Small intestine (tissue), 7 donors: ENCODE data around the gene TOB1. TPM values are rescaled to one million over a fixed set of nuclear protein-coding genes. Genes with fewer than 3 reads are reported as not detected.
A peak's percentile ranks its signal among the peaks of the same experiment; 100 is the strongest.

ENCODE experiments used
- DNase-seq, 2 donors: peaks; one replicate each; pipeline versions ENCODE4 v3.0.0 to v3.0.0-alpha.2; 2013
- FAIRE-seq: peaks from 2 replicates; lab custom pipeline; 2012; peaks lifted over from hg19 to GRCh38; lab: Jason Lieb, UNC
- H3K27ac ChIP-seq, 3 donors: one replicate each; pipeline ENCODE4 v1.5.1; 2013; ENCODE audit warnings: low read length in 2 of 3, mild to moderate bottlenecking in 2 of 3, control low read depth in 1 of 3, inconsistent platforms in 1 of 3, low read depth in 1 of 3, moderate library complexity in 1 of 3
- H3K27me3 ChIP-seq, 3 donors: one replicate each; pipeline ENCODE4 v1.6.1; 2013; ENCODE audit warnings: low read length in 3 of 3, inconsistent platforms in 1 of 3; ENCODE audit not compliant: control insufficient read depth in 3 of 3, insufficient read depth in 3 of 3
- H3K36me3 ChIP-seq, 3 donors: one replicate each; pipeline ENCODE4 v1.6.1; 2013; ENCODE audit warnings: low read length in 3 of 3, inconsistent platforms in 1 of 3, low read depth in 1 of 3, mild to moderate bottlenecking in 1 of 3, moderate library complexity in 1 of 3; ENCODE audit not compliant: control insufficient read depth in 3 of 3, insufficient read depth in 2 of 3
- H3K4me1 ChIP-seq, 3 donors: one replicate each; pipeline ENCODE4 v1.6.1; 2013; ENCODE audit warnings: low read length in 2 of 3, inconsistent platforms in 1 of 3, low read depth in 1 of 3, mild to moderate bottlenecking in 1 of 3, moderate library complexity in 1 of 3; ENCODE audit not compliant: control insufficient read depth in 3 of 3, insufficient read depth in 2 of 3
- H3K4me3 ChIP-seq, 3 donors: one replicate each; pipeline ENCODE4 v1.5.1; 2013; ENCODE audit warnings: low read length in 3 of 3, control low read depth in 1 of 3, inconsistent platforms in 1 of 3, low read depth in 1 of 3, mild to moderate bottlenecking in 1 of 3, moderate library complexity in 1 of 3
- H3K9me3 ChIP-seq, 2 donors: one replicate each; pipeline ENCODE4 v1.6.1; 2013; ENCODE audit warnings: low read depth in 1 of 2, low read length in 1 of 2; ENCODE audit not compliant: control insufficient read depth in 2 of 2, insufficient read depth in 1 of 2
- WGBS, 3 donors: extraction: QIAGEN DNeasy Blood & Tissue Kit; methylation state at CpG; one replicate each; pipeline ENCODE4 v1.1.7; 2013; 5-methylcytosine and 5-hydroxymethylcytosine counted together
- polyA plus RNA-seq, 4 donors: library from polyadenylated mRNA; stranded (reverse) in 3 of 4; unstranded in 1 of 4; fragments of 200-250 nt in 3 of 4; fragments of 120-200 nt in 1 of 4; gene quantifications; one replicate each; pipeline versions ENCODE4 v1.2.1 to v1.2.3, GENCODE V29; 2013
- donor health status: healthy with polysubstance abuse.
- donor health status: control.
- donor health status: control.
- donor health status: Bipolar disorder and iron deficiency.
- donor health status: healthy.

Gene TOB1
- polyA plus RNA-seq, 4 donors = 24.6 to 118 (median 38.2) TPM

DNA sequence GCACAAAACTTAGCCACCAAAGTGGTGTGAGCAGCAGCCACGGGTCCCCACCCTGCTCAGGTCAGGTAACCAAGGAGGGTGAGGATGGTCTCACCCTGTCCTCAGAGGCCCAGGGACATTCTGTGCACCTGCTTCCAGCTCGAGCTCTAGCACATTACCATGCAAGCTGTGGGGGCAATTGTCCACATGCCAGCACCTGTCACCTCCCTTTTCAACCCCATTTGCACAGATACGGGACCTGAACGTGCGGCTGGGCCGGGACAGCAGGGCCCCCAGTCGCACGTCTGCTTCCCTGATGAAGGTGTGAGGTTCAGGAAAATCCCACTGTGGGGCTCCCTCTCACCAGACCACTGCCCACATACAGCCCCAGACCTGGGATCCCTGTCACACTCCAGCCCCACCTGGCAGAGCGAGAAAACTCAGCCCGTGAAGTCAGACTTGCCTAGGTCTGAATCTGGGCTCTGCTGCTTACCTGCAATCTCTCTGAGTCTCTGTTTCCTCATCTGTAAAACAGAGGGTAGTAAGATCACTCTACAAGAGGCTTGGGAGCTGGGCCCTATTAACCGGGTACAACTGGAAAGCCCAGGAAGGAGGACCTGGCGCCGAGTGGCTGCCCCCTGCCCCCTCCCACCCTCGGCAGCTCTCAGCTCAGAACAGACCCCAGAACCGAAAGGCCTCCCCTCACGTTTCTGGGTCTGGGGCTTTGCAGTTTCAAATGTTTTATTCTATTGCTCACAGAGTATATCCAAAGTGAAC, 22.8 kb downstream of the TOB1 start:
- Histone ChIP-seq H3K27me3 (no peaks in the 10 kb centered on the region), H3K4me1 (peaks cover 0 to 9% (median 0%) of the 10 kb centered on the region in 3 donors), H3K4me3 (no peak overlapping the region), H3K9me3 (no peaks in the 10 kb centered on the region), H3K27ac (no peak overlapping the region), H3K36me3 (no peaks in the 10 kb centered on the region)
- FAIRE-seq = no peak
- no peak for DNase-seq
- 82 to 87% (median 83%) methylated on average over 16 of the region's 16 CpGs for WGBS, 3 donors

GRCh38 chr17:50842506-50843149, 23.5 kb downstream of the TOB1 start:
- no peaks in the 10 kb centered on the region for H3K27me3 ChIP-seq
- no peak overlapping the region for H3K4me3 ChIP-seq
- no peaks in the 10 kb centered on the region for H3K36me3 ChIP-seq
- 71 to 76% (median 73%) methylated on average over 9 of the region's 9 CpGs for WGBS, 3 donors
- peaks cover 0 to 9% (median 0%) of the 10 kb centered on the region in 3 donors for H3K4me1 ChIP-seq
- H3K9me3 ChIP-seq = no peaks in the 10 kb centered on the region
- no peak overlapping the region for H3K27ac ChIP-seq
- DNase-seq (no peak), FAIRE-seq (no peak)

GRCh38 chr17:50841949-50842354, 24.2 kb downstream of the TOB1 start:
- 13 to 19% (median 19%) methylated on average over 8 of the region's 8 CpGs for WGBS, 3 donors
- no peaks in the 10 kb centered on the region for H3K9me3 ChIP-seq
- H3K27me3 ChIP-seq = no peaks in the 10 kb centered on the region
- no peak overlapping the region for H3K27ac ChIP-seq
- H3K4me3 ChIP-seq = no peak overlapping the region
- DNase-seq (peak; percentile 76 to 80), FAIRE-seq (no peak)
- no peaks in the 10 kb centered on the region for H3K36me3 ChIP-seq
- peaks cover 0 to 9% (median 0%) of the 10 kb centered on the region in 3 donors for H3K4me1 ChIP-seq

- H3K4me3 ChIP-seq = no peak overlapping the region
- 71 to 76% (median 74%) methylated on average over 11 of the region's 11 CpGs for WGBS, 3 donors
Observed at GRCh38 chr17:50841277-50841948, 24.7 kb downstream of the TOB1 start.

DNA sequence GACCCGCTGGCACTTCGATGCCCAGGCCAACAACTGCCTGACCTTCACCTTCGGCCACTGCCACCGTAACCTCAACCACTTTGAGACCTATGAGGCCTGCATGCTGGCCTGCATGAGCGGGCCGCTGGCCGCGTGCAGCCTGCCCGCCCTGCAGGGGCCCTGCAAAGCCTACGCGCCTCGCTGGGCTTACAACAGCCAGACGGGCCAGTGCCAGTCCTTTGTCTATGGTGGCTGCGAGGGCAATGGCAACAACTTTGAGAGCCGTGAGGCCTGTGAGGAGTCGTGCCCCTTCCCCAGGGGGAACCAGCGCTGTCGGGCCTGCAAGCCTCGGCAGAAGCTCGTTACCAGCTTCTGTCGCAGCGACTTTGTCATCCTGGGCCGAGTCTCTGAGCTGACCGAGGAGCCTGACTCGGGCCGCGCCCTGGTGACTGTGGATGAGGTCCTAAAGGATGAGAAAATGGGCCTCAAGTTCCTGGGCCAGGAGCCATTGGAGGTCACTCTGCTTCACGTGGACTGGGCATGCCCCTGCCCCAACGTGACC, 25.8 kb downstream of the TOB1 start:
- no peak for DNase-seq

More at GRCh38 chr17:50841277-50841948, 24.7 kb downstream of the TOB1 start:
- Histone ChIP-seq H3K27me3 (no peaks in the 10 kb centered on the region), H3K27ac (no peak overlapping the region), H3K9me3 (no peaks in the 10 kb centered on the region), H3K36me3 (no peaks in the 10 kb centered on the region), H3K4me1 (peaks cover 0 to 9% (median 0%) of the 10 kb centered on the region in 3 donors)
- FAIRE-seq (no peak), DNase-seq (no peak)

GRCh38 chr17:50839591-50840310, 26.4 kb downstream of the TOB1 start:
- Histone ChIP-seq H3K27me3 (peaks cover 0 to 11% (median 0%) of the 10 kb centered on the region in 3 donors), H3K27ac (no peak overlapping the region), H3K9me3 (no peaks in the 10 kb centered on the region), H3K4me3 (no peak overlapping the region), H3K36me3 (no peaks in the 10 kb centered on the region), H3K4me1 (peaks cover 0 to 11% (median 0%) of the 10 kb centered on the region in 3 donors)
- FAIRE-seq (no peak), DNase-seq (no peak)
- 92 to 93% (median 93%) methylated on average over 29 of the region's 29 CpGs for WGBS, 3 donors

More for the DNA sequence above, 25.8 kb downstream of the TOB1 start:
- no peak for FAIRE-seq
- no peak overlapping the region for H3K4me3 ChIP-seq
- H3K9me3 ChIP-seq = no peaks in the 10 kb centered on the region
- WGBS, 3 donors = 91 to 92% (median 91%) methylated on average over 29 of the region's 29 CpGs
- H3K27ac ChIP-seq = no peak overlapping the region
- H3K27me3 ChIP-seq = peaks cover 0 to 6% (median 0%) of the 10 kb centered on the region in 3 donors
- H3K36me3 ChIP-seq = no peaks in the 10 kb centered on the region
- H3K4me1 ChIP-seq = peaks cover 0 to 7% (median 0%) of the 10 kb centered on the region in 3 donors

DNA sequence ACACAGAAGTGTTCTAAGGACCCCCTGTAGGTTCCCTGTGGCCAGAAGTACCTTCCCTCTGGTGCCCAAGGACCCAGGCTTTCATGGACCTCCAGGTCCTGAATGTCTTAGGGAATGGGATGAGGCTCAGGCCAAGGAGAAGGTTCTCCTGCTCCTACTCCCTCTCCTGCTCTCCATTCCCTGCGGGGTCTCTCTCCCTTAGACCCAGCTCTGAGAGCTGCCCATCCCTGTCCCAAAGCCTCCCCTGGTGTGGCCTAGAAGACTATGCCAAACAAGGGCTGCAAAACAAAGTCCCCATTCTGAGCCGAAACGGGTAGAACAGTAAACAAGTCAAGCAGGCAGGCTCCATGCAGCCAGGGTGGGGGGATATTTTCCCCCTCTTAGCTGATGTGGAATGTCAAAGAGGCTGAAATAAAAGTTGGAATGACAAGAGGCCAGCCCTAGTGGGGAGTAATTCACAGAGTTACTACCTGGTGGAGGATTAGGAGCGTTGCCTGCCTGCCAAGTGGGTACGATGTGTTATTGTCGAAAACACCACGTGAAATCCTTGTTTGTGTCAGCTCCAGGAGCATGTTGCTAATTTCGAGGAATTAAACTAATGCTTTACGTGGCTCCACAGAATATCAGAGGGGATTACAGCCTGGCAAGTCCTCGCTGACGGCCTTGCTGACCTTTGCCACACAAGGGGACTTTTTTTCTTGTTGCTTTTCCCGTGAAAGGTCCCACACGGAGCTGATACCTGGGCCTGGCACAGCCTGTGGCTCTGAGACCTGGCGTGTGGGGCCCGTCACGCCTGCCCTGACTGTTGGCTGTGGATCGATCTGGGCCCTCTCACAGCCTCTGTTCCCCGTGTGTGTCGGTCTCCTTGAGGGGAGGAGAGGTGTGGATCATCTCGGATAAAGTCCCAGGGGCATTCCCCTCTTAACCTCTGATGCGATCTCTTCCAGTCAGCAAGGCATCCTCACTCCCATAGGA, 27.9 kb downstream of the TOB1 start:
- FAIRE-seq = no peak
- no peak for DNase-seq
- Histone ChIP-seq H3K9me3 (no peaks in the 10 kb centered on the region), H3K27me3 (peaks cover 0 to 20% (median 0%) of the 10 kb centered on the region in 3 donors), H3K4me1 (peaks cover 0 to 16% (median 0%) of the 10 kb centered on the region in 3 donors), H3K4me3 (no peak overlapping the region), H3K36me3 (no peaks in the 10 kb centered on the region), H3K27ac (no peak overlapping the region)
- 79 to 82% (median 80%) methylated on average over 21 of the region's 21 CpGs for WGBS, 3 donors
